Measurements from ENCODE around the gene DDX10. TPM values are rescaled to one million over a fixed set of nuclear protein-coding genes. Genes with fewer than 3 reads are reported as not detected.

Gene DDX10
- total and polyA plus RNA-seq, 2 of the 8 experiments (the other 6 are each of a cell fraction or from before 2014, with no cell fraction given) = 49.2 to 52.2 TPM

DNA sequence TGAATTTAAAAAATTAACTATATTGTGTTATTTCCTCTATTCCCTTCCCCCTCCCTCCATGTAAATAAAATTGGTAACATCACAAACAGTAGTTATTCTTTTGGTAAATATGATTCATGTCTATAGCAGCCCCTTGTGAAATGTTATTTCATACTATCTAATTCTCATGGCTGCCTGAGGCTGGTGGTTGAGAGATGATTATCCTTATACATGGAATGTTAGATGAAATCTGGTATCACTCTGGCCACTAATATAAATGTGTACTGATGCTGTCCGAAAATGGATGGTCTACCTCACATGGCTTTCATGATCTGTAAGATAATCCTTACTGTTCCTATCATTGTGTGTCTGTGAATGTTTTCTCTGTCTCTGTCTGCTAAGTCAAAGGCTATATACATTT is 46.3 kb upstream of the DDX10 start (continued):
- no peak for TF ChIP-seq BCL11A (IDR thresholded peaks at IDR 0.05; ENCODE audit: low read depth in 2 of 2, low read length in 2 of 2)
- no peak for TF ChIP-seq RBBP5 (IDR thresholded peaks at IDR 0.05; ENCODE audit: borderline replicate concordance, low read depth, low read length)
- TF ChIP-seq NANOG (IDR thresholded peaks at IDR 0.05; ENCODE audit: insufficient read depth, low read depth, low read length, poor library complexity, severe bottlenecking) = no peak
- TF ChIP-seq SIRT6 (IDR thresholded peaks at IDR 0.05; ENCODE audit: low read length) = no peak
- no peak for TF ChIP-seq BACH1 (IDR thresholded peaks at IDR 0.05; ENCODE audit: low read length)

All from H1 (cell line).